Activated T-cell treated with anti-CD3 and anti-CD28 coated beads for 48 hours (primary cell): ENCODE results near the gene JPH4.
"Not testable (repeated sequence)": the region's sequence is repeated elsewhere in the genome, so short reads cannot be mapped to it uniquely, and the experiment has no call there.

Experiments
- DNase-seq: peaks from one replicate; pipeline ENCODE4 v3.0.0-alpha.2; 2020; ENCODE audit warnings: low read depth

Gene JPH4

DNA sequence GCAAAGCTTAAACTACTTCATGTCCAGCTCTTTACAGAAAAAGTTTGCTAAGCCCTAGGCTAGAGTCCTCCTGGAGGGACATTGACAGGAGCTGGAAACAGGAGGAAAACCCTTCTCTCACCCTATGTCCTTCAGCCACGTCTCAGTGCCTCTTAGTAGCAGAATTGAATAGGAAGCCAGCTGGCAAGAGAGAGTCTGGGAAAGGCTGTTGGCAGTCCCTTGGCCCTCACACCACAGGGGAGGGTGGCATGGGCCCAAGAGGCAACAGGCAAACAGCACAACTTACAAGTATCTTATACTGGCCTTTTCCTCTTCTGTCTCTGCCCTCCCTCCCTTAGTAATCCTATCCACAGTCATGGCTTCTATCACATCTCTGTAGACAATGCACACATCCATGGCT, 29.9 kb upstream of the JPH4 start:
- no peak for DNase-seq

DNA sequence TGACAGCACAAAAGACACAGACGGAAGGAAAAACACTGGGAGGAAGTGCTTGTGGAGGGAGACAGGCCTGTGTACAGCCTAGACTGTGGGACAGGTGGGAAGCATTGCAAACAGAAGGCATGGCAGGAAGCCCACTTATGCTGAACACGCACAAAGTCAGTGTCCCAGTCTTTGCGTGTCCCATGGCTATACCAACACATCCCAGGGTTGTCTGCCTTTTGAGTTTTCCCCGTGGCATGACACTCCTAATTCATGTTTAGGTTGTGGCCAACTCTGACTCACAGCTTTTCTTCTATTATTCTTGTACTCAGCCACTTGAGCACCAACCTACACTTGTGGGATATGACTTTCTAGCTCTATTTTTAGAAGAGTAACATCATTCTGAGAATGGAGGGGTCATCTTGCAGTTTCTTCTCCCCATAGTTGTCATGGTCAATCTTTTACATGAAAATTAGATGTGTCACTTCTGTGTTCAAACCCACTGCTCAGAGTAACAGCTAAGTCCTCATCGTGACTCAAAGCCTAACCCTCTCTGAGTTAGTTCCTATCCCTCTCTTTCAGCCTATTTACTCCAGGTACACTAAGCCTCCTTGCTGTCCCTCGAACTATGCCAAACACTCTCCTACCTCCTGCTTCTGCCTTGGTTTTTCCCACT, 27.5 kb upstream of the JPH4 start:
- DNase-seq: peak; percentile 15

DNA sequence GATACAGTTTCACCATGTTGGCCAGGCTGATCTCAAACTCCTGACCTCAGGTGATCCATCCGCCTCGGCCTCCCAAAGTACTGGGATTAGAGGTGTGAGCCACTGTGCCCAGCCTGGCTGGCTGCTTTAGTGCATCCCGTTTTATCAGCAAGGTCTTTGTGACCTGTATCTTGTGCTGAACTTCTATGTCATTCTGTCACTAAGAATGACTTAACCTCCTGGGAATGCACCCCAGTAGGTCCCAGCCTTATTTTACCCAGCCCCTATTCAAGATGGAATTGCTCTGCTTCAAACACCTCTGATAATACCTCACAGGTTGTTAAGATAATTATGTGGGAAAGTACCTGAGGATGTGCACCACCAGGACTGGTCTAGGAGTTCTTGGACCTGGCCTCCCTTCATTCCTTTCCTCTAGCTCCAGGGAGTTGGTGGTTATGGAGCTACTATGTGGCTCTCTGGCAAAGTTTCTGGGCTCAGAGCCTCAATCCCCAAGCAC, 26.1 kb upstream of the JPH4 start:
- DNase-seq: no peak

DNA sequence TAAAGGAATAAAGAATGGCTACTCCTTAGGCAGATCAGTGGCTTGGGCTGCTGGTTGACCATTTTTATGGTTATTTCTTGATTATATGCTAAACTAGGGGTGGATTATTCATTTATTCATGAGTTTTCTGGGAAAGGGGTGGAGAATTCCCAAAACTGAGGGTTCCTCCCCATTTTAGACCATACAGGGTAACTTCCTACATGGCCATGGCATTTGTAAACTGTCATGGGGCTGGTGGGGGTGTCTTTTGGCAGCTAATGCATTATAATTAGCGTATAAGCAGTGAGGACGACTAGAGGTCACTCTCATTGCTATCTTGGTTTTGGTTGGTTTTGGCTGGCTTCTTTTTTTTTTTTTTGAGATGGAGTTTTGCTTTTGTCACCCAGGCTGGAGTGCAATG, 25.6 kb upstream of the JPH4 start:
- no peak for DNase-seq

DNA sequence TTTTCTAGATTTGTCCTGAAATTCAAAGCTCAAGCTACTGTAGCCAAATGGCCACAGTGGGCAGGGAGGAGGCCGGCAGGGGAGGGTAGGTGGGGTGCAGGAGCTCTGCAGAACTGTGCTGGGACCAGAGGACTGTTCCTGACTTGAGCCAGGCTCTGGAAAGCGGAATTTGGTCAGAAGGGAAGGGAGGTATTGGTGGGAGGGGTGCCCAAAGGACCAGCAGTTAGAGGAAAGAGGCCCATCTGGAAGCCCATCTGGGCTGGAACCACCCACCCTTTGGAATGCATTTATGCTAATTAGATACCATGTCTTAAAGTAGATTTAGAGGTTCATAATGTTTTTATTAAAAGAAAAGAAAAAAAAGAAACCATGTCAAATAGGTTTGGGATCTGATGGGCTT, 24.5 kb upstream of the JPH4 start:
- no peak for DNase-seq

DNA sequence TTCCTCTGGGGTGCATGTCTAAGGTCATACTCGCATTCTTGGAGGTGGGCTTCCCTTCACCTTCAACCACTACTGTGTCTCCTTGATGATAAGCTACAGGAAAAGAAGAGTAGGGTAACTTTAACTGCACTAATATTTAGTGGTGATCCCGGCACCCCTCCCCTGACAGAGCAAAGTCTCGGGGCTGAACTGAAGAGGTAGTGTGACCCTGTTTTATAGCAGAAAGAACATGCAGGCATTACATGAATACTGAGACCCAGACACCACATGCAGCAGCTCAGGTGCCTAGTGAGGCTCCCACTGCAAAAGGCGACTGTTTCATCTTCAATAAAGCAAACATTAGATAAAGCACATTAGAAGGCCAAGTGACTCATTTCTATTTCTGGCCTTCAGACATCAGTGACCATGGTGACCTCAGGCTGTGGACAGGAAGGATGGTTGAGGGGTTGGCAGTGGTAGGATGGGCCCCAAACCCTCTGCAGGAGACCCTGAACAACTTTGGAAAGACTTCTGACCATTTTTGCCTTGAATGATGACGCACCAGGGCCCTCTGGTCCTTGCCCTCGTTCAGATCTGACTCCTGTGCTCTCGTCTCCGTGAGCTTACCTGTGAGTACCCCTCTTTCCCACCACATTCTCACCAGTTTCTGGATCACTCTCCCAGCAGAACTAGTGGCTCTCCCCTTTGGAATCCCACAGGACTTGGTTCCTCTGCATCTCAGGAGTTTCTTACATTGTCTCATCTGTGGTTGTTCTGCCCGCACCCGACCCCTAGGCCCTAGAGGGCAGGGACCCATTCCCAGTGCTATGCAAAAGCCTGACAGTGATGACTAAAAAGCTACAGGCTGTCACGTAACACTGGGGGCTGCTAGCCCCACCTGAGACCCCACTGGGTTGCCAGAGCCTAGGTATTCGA, 23.8 kb upstream of the JPH4 start:
- DNase-seq: no peak

DNA sequence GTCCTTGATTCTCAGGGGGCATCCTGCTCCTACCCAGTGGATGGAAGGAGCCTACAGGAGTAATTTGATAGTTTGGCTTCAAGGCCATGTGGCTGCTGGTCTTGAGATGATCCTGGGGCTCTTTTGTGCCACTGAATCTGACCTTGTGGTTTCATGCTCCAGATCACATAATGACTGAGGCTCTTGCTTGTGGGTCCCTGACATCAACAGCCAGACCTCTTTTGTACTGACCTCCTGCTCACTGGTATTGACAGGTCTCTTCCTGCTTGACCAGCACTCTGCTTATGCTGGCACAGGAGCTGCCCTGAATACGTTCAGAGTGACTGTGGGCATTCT, 23.2 kb upstream of the JPH4 start:
- no peak for DNase-seq

DNA sequence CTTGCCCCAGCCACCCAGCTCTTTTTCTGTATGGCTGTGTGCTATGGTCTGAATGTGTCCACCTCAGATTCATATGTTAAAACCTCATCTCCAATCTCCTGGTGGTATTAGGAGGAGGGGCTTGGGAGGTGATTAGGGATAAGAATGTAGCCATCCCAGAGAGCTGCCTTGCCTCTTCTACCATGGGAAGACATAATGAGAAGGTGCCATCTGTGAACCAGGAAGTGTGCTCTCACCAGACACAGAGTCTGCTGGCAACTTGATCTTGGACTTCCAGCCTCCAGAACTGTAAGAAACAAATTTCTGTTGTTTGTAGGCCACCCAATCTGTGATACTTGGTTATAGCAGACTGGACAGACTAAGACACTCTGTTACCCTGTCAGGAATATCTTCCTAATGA, 22.8 kb upstream of the JPH4 start:
- no peak for DNase-seq

DNA sequence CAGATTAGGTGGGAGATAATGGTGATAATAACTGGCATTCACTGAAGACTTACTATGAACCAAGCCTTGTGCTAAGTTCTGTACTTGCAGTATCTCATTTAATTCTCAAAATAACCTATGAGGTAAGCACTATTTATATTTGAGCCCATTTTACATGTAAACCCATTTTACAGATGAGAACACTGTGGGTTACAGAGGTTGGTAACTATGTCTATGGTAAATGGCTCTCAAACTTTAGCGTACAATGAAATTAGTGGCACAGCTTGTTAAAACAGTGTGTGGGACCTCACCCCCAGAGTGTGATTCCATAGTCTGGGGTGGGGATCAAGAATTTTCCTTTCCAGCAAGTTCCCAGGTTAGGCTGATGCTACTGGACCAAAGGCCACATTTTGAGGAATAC, 22.2 kb upstream of the JPH4 start:
- DNase-seq: no peak

DNA sequence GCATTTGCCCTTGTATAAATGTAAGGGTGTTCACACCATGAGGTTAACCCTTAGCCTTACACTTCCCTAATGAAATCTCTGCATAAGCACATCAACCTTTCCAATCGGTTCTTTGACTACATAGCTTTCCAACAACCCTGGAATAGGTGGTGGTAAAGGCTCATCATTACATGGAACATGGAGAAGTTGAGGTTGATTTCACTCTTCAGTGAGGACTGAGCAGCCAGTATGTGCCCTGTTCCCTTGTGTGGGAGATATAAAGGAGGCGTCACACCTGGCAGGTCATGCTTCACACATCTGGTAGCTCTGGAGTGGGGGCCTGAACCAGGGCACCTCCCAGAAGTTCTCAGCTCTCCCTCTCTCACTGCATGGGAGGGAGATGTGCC, 21.7 kb upstream of the JPH4 start:
- DNase-seq: no peak

DNA sequence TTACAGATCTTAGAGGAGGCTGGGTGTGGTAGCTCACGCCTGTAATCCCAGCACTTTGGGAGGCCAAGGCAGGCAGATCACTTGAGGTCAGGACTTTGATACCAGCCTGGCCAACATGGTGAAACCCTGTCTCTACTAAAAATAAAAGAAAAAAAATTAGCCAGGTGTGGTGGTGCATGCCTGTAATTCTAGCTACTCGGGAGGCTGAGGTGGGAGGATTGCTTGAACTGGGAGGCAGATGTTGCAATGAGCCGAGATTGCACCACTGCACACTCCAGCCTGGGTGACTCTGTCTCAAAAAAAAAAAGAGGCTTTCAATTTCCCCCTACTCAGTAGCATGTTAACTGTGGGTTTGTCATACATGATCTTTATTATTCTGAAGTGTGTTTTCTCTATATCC, 15.6 kb upstream of the JPH4 start:
- DNase-seq: not testable (repeated sequence)

DNA sequence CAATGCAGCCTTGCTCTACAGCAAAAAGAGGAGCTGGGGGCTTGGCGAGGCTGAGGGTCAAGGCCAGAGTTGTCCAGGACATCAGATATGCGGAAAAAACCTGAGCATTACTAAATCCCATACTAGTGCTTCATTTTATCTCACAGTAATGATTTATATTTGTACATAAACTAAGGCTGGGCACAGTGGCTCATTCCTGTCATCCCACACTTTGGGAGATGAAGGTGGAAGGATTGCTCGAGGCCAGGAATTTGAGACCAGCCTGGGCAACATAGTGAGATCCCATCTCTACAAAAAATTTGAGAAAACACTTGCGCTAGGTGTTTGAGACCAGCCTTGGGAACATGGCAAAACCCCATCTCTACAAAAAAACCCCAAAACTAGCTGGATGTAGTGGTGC, 11.6 kb upstream of the JPH4 start:
- no peak for DNase-seq

DNA sequence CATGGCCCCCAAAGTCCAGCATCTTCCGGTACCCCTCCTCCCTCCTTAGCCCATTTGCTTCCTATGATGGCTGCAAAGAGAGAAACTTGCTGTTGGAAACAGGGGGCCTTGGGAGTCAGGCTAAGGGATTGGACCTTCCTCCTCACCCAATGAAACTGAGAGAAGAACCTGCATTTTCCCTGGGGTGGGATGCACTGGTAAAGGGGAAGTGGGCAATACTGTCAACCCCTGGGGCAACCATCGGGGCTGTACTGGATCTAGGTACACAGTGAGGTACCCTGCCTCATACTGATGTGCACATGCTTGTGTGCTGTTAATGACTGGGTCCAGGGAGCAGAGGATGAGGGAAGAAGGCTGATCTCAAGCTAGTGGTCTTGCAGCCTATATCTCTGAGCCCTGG, 11.0 kb upstream of the JPH4 start:
- DNase-seq: no peak

DNA sequence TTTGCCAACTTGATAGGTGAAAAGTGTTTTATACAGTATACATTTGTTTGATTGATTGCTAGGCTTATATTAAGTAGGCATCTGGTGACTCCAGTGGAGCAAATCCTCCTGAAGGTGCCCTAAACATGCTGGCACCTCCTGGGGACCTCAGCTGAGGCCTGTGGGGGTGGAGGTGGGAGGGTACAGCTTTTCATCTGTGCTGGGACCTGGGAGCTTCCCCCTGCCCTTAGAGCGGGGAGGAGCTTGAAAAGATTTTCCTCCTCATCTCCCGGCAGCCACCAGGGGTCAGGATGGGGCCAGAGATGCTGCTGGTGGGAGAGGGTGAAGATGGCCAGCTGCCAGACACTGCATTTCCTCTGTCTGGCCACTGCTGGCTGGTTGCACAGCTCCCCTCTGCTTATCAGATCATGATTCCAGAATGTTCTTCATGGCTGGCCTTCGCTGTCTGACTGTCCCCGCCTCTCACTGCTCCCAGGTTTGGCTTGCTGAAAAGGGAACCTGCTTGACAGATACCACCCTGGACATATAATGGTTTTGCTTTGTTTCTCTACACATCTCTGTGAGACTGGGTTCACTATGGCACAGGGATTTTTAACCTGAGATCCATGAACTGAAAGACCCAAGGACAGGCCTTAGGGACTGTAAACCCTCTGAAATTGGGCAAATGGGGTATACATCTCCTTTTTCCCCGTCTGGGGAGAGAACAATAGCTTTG, 10.5 kb upstream of the JPH4 start:
- peak; percentile 81 for DNase-seq

DNA sequence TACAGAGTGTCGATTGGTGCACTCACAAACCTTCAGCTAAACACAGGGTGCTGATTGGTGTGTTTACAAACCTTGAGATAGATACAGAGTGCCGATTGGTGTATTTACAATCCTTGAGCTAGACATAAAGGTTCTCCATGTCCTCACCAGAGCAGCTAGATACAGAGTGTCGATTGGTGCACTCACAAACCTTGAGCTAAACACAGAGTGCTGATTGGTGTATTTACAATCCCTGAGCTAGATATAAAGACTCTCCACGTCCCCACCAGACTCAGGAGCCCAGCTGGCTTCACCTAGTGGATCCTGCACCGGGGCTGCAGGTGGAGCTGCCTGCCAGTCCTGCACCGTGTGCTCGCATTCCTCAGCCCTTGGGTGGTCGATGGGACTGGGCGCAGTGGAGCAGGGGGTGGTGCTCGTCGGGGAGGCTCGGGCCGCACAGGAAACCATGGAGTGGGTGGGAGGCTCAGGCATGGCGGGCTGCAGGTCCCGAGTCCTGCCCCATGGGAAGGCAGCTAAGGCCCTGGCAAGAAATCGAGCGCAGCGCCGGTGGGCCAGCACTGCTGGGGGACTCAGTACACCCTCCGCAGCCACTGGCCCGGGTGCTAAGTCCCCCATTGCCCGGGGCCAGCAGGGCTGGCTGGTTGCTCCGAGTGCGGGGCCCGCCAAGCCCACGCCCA, 6.1 kb upstream of the JPH4 start:
- not testable (repeated sequence) for DNase-seq

DNA sequence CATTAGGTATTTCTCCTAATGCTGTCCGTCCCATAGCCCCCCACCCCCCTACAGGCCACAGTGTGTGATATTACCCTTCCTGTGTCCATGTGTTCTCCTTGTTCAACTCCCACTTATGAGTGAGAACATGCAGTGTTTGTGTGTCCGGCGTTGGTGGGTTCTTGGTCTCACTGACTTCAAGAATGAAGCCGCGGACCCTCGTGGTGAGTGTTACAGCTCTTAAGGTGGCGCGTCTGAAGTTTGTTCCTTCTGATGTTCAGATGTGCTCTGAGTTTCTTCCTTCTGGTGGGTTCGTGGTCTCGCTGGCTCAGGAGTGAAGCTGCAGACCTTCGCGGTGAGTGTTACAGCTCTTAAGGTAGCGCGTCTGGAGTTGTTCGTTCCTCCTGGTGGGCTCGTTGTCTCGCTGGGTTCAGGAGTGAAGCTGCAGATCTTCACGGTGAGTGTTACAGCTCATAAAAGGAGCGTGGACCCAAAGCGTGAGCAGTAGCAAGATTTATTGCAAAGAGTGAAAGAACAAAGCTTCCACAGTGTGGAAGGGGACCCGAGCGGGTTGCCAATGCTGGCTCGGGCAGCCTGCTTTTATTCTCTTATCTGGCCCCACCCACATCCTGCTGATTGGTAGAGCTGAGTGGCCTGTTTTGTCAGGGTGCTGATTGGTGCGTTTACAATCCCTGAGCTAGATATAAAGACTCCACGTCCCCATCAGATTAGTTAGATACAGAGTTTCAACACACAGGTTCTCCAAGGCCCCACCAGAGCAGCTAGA, 5.4 kb upstream of the JPH4 start:
- not testable (repeated sequence) for DNase-seq

DNA sequence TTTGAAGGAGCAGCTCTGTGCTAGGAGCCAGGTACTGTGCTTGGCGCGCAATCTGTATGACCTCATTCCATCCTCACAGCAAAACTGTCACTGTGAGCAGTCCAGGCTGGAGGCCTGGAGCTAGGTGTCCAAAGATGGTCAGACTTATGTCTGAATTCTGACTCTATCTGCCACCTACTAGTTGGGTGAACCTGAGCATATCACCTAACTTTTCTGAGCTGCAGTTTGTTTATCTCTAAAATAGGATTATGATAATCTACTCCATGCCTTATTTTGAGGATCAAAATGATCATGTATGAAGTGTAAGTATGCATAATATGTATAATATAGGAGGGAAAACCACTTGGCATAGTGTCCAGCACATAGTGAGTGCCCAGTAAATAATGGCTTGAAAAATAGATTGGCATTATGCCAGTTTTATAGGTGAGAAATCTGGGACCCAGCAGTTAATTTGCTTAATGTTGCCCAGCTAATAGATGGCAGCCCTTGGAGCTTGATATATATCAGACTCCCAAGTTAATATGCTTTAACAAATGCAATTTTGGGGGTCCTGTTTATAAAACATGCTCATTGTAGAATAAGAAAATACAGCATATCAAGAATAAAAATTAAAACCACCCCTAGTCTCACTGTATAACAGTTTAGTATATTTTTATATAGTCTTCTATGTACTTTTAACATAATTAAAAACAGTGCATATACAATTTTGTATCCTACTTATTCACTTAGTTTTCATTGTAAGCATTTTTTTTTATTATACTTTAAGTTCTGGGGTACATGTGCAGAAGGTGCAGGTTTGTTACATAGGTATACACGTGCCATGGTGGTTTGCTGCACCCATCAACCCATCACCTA, 4.5 kb upstream of the JPH4 start:
- DNase-seq: no peak

DNA sequence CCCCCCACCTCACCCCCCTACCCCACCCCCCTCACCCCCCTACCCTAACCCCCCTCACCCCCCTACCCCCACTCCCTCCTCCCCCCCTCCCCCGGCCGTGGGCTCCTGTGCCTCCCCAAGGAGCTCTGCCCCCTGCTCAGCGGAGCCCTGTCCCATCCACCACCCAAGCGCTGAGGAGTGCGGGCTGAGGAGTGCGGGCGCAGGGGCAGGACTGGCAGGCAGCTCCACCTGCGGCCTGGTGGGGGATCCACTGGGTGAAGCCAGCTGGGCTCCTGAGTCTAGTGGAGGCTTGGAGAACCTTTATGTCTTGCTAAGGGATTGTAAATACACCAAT, 2.3 kb upstream of the JPH4 start:
- no peak for DNase-seq

DNA sequence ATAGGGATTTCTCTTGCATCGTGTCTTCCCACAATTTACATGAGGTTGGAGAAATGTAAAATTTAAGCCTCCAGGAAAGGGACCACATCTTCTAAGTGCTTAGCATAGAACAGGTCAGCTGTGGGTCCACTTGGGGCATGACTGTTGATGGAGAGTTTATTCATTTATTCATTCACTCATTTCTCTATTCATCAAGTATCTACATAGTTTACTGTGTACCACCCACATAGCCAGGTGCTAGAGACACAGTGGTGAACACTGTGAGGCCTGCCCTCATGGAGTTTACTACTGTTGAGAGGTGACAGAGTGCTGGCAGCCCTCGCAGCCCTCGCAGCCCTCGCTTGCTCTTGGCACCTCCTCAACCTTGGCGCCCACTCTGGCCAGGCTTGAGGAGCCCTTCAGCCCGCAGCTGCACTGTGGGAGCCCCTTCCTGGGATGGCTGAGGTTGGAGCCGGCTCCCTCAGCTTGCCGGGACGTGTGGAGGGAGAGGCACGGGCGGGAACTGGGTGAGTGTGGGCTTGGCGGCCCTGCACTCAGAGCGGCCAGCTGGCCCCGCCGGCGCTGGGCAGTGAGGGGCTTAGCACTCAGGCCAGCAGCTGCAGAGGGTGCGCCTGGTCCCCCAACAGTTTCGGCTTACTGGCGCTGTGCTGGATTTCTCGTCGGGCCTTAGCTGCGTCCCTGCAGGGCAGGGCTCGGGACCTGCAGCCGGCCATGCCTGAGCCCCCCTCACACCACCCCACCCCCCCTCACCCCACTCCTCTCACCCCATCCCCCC, 1.7 kb upstream of the JPH4 start:
- DNase-seq: no peak

DNA sequence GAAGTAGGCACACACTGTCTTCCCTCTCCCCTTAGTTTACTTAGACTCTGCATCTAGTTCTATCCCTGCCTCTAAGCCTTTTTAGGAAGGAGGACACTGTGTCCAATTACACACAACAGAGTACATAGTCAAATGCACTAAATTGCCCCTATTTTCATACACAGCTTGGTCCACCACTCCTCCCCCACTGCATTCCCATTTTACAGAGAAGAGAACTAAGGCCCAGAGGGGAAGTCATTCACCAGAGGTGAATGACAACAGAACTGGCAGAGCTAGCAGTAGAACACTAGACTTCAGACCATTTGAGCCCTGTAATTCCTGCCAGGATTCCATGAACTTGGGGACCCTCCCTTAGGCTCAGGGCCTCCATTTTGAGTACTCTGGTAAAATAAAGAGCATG, 1.1 kb upstream of the JPH4 start:
- no peak for DNase-seq
